HepG2 (cell line): Measurements from ENCODE around the gene IFNG-AS1. TPM values are rescaled to one million over a fixed set of nuclear protein-coding genes. Genes with fewer than 3 reads are reported as not detected.

Experiments used
- ATAC-seq: fragments of 200-7000 bp; cut with Tn5 transposase; 3 replicates; pipeline ENCODE4 v1.9.1; 2020; ENCODE audit warnings: mild to moderate bottlenecking, moderate library complexity
- BruUV-seq: library from RNA; stranded (reverse); fragments of 400-500 nt; replicated peaks from 2 replicates; lab custom pipeline; 2021; lab: Mats Ljungman, UMichigan
- CTCF ChIA-PET: fragments of 300-600 bp; formaldehyde crosslinking; extraction: SDS; loops from one replicate; lab custom pipeline; 2021; ENCODE audit warnings: low total read pairs, inconsistent platforms, low intra/inter-chr PET ratio; lab: Yijun Ruan, JAX
- POLR2A ChIA-PET: fragments of 350-600 bp; sonication (Branson Sonifier 250); formaldehyde crosslinking; loops from one replicate; lab custom pipeline; 2020; ENCODE audit warnings: antibody characterized with exemption, inconsistent platforms; lab: Yijun Ruan, JAX
- DNase-seq: peaks from one replicate; pipeline ENCODE4 v3.0.0-alpha.2; 2015; ENCODE audit warnings: low spot score
- FAIRE-seq: peaks from 3 replicates; lab custom pipeline; 2011; peaks lifted over from hg19 to GRCh38; lab: Jason Lieb, UNC
- H2AFZ ChIP-seq: one replicate; pipeline ENCODE4 v1.6.1; 2011; ENCODE audit warnings: low read length, inconsistent platforms
- H3K27ac ChIP-seq: fragments of 300-600 bp; 3 replicates; pipeline ENCODE4 v1.8.0; 2011; ENCODE audit warnings: mixed run types, mild to moderate bottlenecking, mixed read lengths, low read length, inconsistent platforms; ENCODE audit not compliant: insufficient read depth; ENCODE audit errors: extremely low read length
- H3K27me3 ChIP-seq, 2 experiments: fragments of 200-600 bp in 1 of 2; 2 replicates in 1 of 2; 3 replicates in 1 of 2; pipeline versions ENCODE4 v1.6.0 to v1.8.0; 2011; ENCODE audit warnings: low read length in 2 of 2, mild to moderate bottlenecking in 2 of 2, moderate library complexity in 2 of 2, inconsistent platforms in 1 of 2; ENCODE audit not compliant: insufficient read depth in 2 of 2, control insufficient read depth in 1 of 2
- H3K36me3 ChIP-seq, 2 experiments: fragments of 200-600 bp in 1 of 2; replicated peaks in 1 of 2; 2 replicates in 1 of 2; 3 replicates in 1 of 2; pipeline versions ENCODE4 v1.5.1 to v1.8.0; 2011; ENCODE audit warnings: low read length in 2 of 2, inconsistent platforms in 1 of 2; ENCODE audit not compliant: insufficient read depth in 2 of 2, control insufficient read depth in 1 of 2
- H3K4me1 ChIP-seq: 2 replicates; pipeline ENCODE4 v1.5.1; 2012; ENCODE audit warnings: low read length, inconsistent platforms; ENCODE audit not compliant: insufficient read depth
- H3K4me2 ChIP-seq: 2 replicates; pipeline ENCODE4 v1.6.0; 2011; ENCODE audit warnings: low read depth, low read length, inconsistent platforms
- H3K4me3 ChIP-seq, 3 experiments: fragments of 200-600 bp in 1 of 3; sonication (generic), shearing (Covaris generic) in 1 of 3; replicated peaks in 1 of 3; 2 replicates each; pipeline ENCODE4 v1.5.1; 2011 to 2016; ENCODE audit warnings: low read length in 3 of 3, inconsistent platforms in 2 of 3, low read depth in 2 of 3, mild to moderate bottlenecking in 2 of 3, control low read depth in 1 of 3, mixed read lengths in 1 of 3; ENCODE audit not compliant: insufficient read depth in 1 of 3
- H3K79me2 ChIP-seq: one replicate; pipeline ENCODE4 v1.6.1; 2011; ENCODE audit warnings: low read length, inconsistent platforms; ENCODE audit not compliant: insufficient read depth
- H3K9ac ChIP-seq: 2 replicates; pipeline ENCODE4 v1.6.0; 2011; ENCODE audit warnings: mild to moderate bottlenecking, low read depth, low read length, inconsistent platforms; ENCODE audit not compliant: insufficient read depth
- H3K9me3 ChIP-seq: 2 replicates; pipeline ENCODE4 v1.5.1; 2012; ENCODE audit warnings: mild to moderate bottlenecking, low read length
- H4K20me1 ChIP-seq: 2 replicates; pipeline ENCODE4 v1.6.0; 2011; ENCODE audit warnings: inconsistent platforms, mild to moderate bottlenecking, low read length, moderate library complexity; ENCODE audit not compliant: insufficient read depth
- ARNTL ChIP-seq: sonication (generic); formaldehyde crosslinking; IDR thresholded peaks from 2 replicates; pipeline ENCODE4 v1.4.0; 2020; ENCODE audit warnings: mild to moderate bottlenecking, missing genetic modification reagents
- DMTF1 ChIP-seq: sonication (generic); formaldehyde crosslinking; IDR thresholded peaks from 2 replicates; pipeline ENCODE4 v1.4.0; 2020; ENCODE audit warnings: mild to moderate bottlenecking, missing genetic modification reagents
- HCFC1 ChIP-seq: fragments of 150-350 bp; IDR thresholded peaks from 2 replicates; pipeline ENCODE4 v1.6.1; 2014; ENCODE audit warnings: low read depth, low read length
- HOXA9 ChIP-seq: sonication (generic); formaldehyde crosslinking; IDR thresholded peaks from 2 replicates; pipeline ENCODE4 v1.8.1; 2022; ENCODE audit warnings: missing genetic modification reagents, mild to moderate bottlenecking, moderate library complexity, borderline replicate concordance
- KAT8 ChIP-seq: IDR thresholded peaks from 2 replicates; pipeline ENCODE4 v1.6.1; 2016; ENCODE audit warnings: missing genetic modification reagents, missing compliant biosample characterization
- MAFK ChIP-seq, 2 experiments: IDR thresholded peaks in 1 of 2; conservative IDR thresholded peaks in 1 of 2; 2 replicates each; pipeline ENCODE4 v1.6.1; 2011; ENCODE audit warnings: improper control_type of control experiment in 2 of 2, low read length in 2 of 2
- MAX ChIP-seq: IDR thresholded peaks from 2 replicates; pipeline ENCODE4 v1.6.1; 2012; ENCODE audit warnings: inconsistent platforms
- MXD4 ChIP-seq: IDR thresholded peaks from 2 replicates; pipeline ENCODE4 v1.6.1; 2016; ENCODE audit warnings: mild to moderate bottlenecking, missing biosample characterization, missing genetic modification reagents
- NFIB ChIP-seq: sonication (generic); formaldehyde crosslinking; IDR thresholded peaks from 2 replicates; pipeline ENCODE4 v1.9.0; 2021; ENCODE audit warnings: missing genetic modification reagents, mild to moderate bottlenecking, borderline replicate concordance
- ONECUT2 ChIP-seq: sonication (generic); formaldehyde crosslinking; IDR thresholded peaks from 2 replicates; pipeline ENCODE4 v1.4.0; 2020; ENCODE audit warnings: missing genetic modification reagents
- PPARG ChIP-seq: conservative IDR thresholded peaks from 2 replicates; pipeline ENCODE4 v1.6.1; 2016; ENCODE audit warnings: missing biosample characterization, missing genetic modification reagents
- SP2 ChIP-seq: sonication (generic); formaldehyde crosslinking; IDR thresholded peaks from 2 replicates; pipeline ENCODE4 v1.5.1; 2020; ENCODE audit warnings: mild to moderate bottlenecking, missing genetic modification reagents
- SPEN ChIP-seq: sonication (generic); formaldehyde crosslinking; IDR thresholded peaks from 2 replicates; pipeline ENCODE4 v1.5.1; 2020; ENCODE audit warnings: low read depth, mild to moderate bottlenecking, missing genetic modification reagents
- TOE1 ChIP-seq: sonication (generic); formaldehyde crosslinking; IDR thresholded peaks from 2 replicates; pipeline ENCODE4 v1.4.0; 2020; ENCODE audit warnings: mild to moderate bottlenecking, missing genetic modification reagents
- ZNF512B ChIP-seq: sonication (generic); formaldehyde crosslinking; IDR thresholded peaks from 2 replicates; pipeline ENCODE4 v1.5.1; 2020; ENCODE audit warnings: missing genetic modification reagents, mild to moderate bottlenecking, borderline replicate concordance
- ZNF572 ChIP-seq: sonication (generic); formaldehyde crosslinking; IDR thresholded peaks from 2 replicates; pipeline ENCODE4 v1.5.1; 2020; ENCODE audit warnings: mild to moderate bottlenecking, missing genetic modification reagents
- ZNF7 ChIP-seq: IDR thresholded peaks from 2 replicates; pipeline ENCODE4 v1.6.1; 2016; ENCODE audit warnings: missing biosample characterization, missing genetic modification reagents
- ZNF879 ChIP-seq: sonication (generic); formaldehyde crosslinking; IDR thresholded peaks from 2 replicates; pipeline ENCODE4 v1.8.1; 2023; ENCODE audit warnings: missing genetic modification reagents
- ZNF883 ChIP-seq: sonication (generic); formaldehyde crosslinking; IDR thresholded peaks from 2 replicates; pipeline ENCODE4 v1.5.1; 2020; ENCODE audit warnings: mild to moderate bottlenecking, missing genetic modification reagents; ENCODE audit errors: not compliant biosample characterization
- WGBS: methylation state at CpG from one replicate; pipeline ENCODE4 v1.1.6; 2017; ENCODE audit warnings: low lambda C conversion rate; 5-methylcytosine and 5-hydroxymethylcytosine counted together
- in situ Hi-C: cut with HindIII; loops from 2 replicates; pipeline ENCODE4 v1.10.0; 2017; ENCODE audit warnings: low pct_unique_long_range_greater_than_20kb; ENCODE audit not compliant: extremely low pct_ligation_motif_present
- intact Hi-C: fragments of 100-400 bp; cut with micrococcal nuclease; formaldehyde crosslinking; loops from one replicate; pipeline ENCODE4 v1.10.0; 2022; ENCODE audit not compliant: unreplicated experiment
- polyA plus RNA-seq, 8 experiments: library from polyadenylated mRNA; depleted of rRNA in 3 of 8; stranded (reverse) in 7 of 8; unstranded in 1 of 8; fragments of >200 nt; fragmentation: Illumina TruSeq in 4 of 8; extraction: Trizol in 4 of 8; gene quantifications; 2 replicates each; pipeline versions ENCODE4 v1.2.1 to v1.2.3, GENCODE V29; 2011 to 2016; ENCODE audit warnings: low read depth in 4 of 8, missing spikeins in 1 of 8, mixed read lengths in 1 of 8; ENCODE audit not compliant: insufficient read depth in 1 of 8
- total RNA-seq, 5 experiments: library from RNA; depleted of rRNA; stranded (reverse); fragments of >200 nt; fragmentation: Illumina TruSeq; extraction: Trizol; gene quantifications; 2 replicates each; pipeline ENCODE4 v1.2.3, GENCODE V29; 2016; ENCODE audit warnings: low read depth in 1 of 5

Gene IFNG-AS1
- total and polyA plus RNA-seq, 2 of the 13 experiments (the other 11 are each of a cell fraction or from before 2014, with no cell fraction given): not detected

- POLR2A ChIA-PET: no interaction called here
- FAIRE-seq: no peak
- no peaks in the 10 kb centered on the region for H3K36me3 ChIP-seq
Measured at GRCh38 chr12:67966560-67966959, 22.7 kb upstream of the IFNG-AS1 start.

GRCh38 chr12:67968321-67968720, 20.9 kb upstream of the IFNG-AS1 start:
- Histone ChIP-seq H3K36me3 (no peaks in the 10 kb centered on the region), H3K9ac (no peak overlapping the region), H3K27ac (no peak overlapping the region), H4K20me1 (no peaks in the 10 kb centered on the region), H3K4me3 (no peak overlapping the region), H3K27me3 (no peaks in the 10 kb centered on the region), H3K79me2 (no peaks in the 10 kb centered on the region), H3K9me3 (no peaks in the 10 kb centered on the region), H3K4me1 (no peaks in the 10 kb centered on the region), H3K4me2 (no peak overlapping the region), H2AFZ (no peak overlapping the region)
- CTCF ChIA-PET: no interaction called here
- intact Hi-C loops (no loop called here), in situ Hi-C loops (no loop called here)
- DNase-seq (no peak), FAIRE-seq (no peak), ATAC-seq (no peak)
- no TSS peak for BruUV-seq
- 0% methylated on average over 2 of the region's 2 CpGs for WGBS
- POLR2A ChIA-PET: no interaction called here
- TF ChIP-seq KAT8 (CRISPR knock-in tag) (no peak), ZNF512B (CRISPR knock-in tag) (no peak), ARNTL (CRISPR knock-in tag) (no peak), ZNF572 (CRISPR knock-in tag) (no peak), MAX (no peak), ZNF879 (CRISPR knock-in tag) (no peak), SPEN (CRISPR knock-in tag) (no peak), DMTF1 (CRISPR knock-in tag) (no peak), MAFK (conservative IDR thresholded peaks at IDR 0.05 in 1 of 2, IDR thresholded peaks at IDR 0.05 in 1 of 2; ENCODE audit: low read length in 2 of 2) (no peak), MXD4 (CRISPR knock-in tag) (no peak), SP2 (CRISPR knock-in tag) (no peak), HCFC1 (no peak)

More at GRCh38 chr12:67966560-67966959, 22.7 kb upstream of the IFNG-AS1 start:
- CTCF ChIA-PET: no interaction called here
- H3K9ac ChIP-seq: no peak overlapping the region
- 3% methylated on average over 2 of the region's 2 CpGs for WGBS
- H3K27ac ChIP-seq: no peak overlapping the region
- in situ Hi-C loops (no loop called here), intact Hi-C loops (no loop called here)
- H3K4me1 ChIP-seq: no peaks in the 10 kb centered on the region
- BruUV-seq: no TSS peak
- H3K27me3 ChIP-seq: no peaks in the 10 kb centered on the region
- TF ChIP-seq TOE1 (CRISPR knock-in tag): no peak
- no peak for TF ChIP-seq PPARG (CRISPR knock-in tag)
- TF ChIP-seq ZNF883: no peak
- TF ChIP-seq HOXA9 (CRISPR knock-in tag): no peak
- no peak for TF ChIP-seq ONECUT2
- no peak for TF ChIP-seq ZNF7 (CRISPR knock-in tag)
- TF ChIP-seq NFIB (CRISPR knock-in tag): no peak
- no peak overlapping the region for H2AFZ ChIP-seq
- no peak overlapping the region for H3K4me2 ChIP-seq
- H4K20me1 ChIP-seq: no peaks in the 10 kb centered on the region
- no peak overlapping the region for H3K4me3 ChIP-seq
- H3K79me2 ChIP-seq: no peaks in the 10 kb centered on the region
- no peak for DNase-seq
- no peak for ATAC-seq
- H3K9me3 ChIP-seq: no peaks in the 10 kb centered on the region
